ENCODE results near the gene PRSS12. TPM values are rescaled to one million over a fixed set of nuclear protein-coding genes. Genes with fewer than 3 reads are reported as not detected.

The PRSS12 gene
- total RNA-seq, 1 experiment from 2014 or later: 0.25 TPM

GRCh38 chr4:118338518-118338917 is 14.3 kb downstream of the PRSS12 start:
- no peak overlapping the region for H3K4me3 ChIP-seq (ENCODE audit: low read depth, low read length)
- H3K27me3 ChIP-seq (replicated peaks; ENCODE audit: control insufficient read depth, insufficient read depth, low read length): no peaks in the 10 kb centered on the region
- H3K36me3 ChIP-seq (ENCODE audit: control insufficient read depth, insufficient read depth, low read length): no peaks in the 10 kb centered on the region
- ChIA-PET CTCF (no interaction called here), POLR2A (no interaction called here)
- Mint-ChIP-seq H3K9me3 (ENCODE audit: unreplicated experiment) (no peaks in the 10 kb centered on the region), H3K27me3 (ENCODE audit: insufficient read depth, unreplicated experiment) (no peaks in the 10 kb centered on the region), H3K4me1 (ENCODE audit: low read depth, unreplicated experiment) (no peaks in the 10 kb centered on the region), H3K36me3 (ENCODE audit: insufficient read depth, unreplicated experiment) (no peaks in the 10 kb centered on the region), H3K4me3 (ENCODE audit: unreplicated experiment) (no peak overlapping the region), H3K27ac (ENCODE audit: unreplicated experiment) (no peak overlapping the region)
- H3K4me1 ChIP-seq: no peaks in the 10 kb centered on the region
- DNase-seq: no peak
- intact Hi-C loops (cut with micrococcal nuclease; ENCODE audit: unreplicated experiment): no loop called here
- no peaks in the 10 kb centered on the region for H3K9me3 ChIP-seq
- no peak for TF ChIP-seq CTCF (IDR thresholded peaks at IDR 0.05; ENCODE audit: insufficient read depth in 1 of 2, low read depth in 1 of 2, low read length in 1 of 2, severe bottlenecking in 1 of 2, unreplicated experiment in 1 of 2)
- no TSS peak for BruUV-seq (replicated peaks)

GRCh38 chr4:118337954-118338353 is 14.8 kb downstream of the PRSS12 start:
- Mint-ChIP-seq H3K27ac (ENCODE audit: unreplicated experiment) (no peak overlapping the region), H3K4me1 (ENCODE audit: low read depth, unreplicated experiment) (no peaks in the 10 kb centered on the region), H3K9me3 (ENCODE audit: unreplicated experiment) (no peaks in the 10 kb centered on the region), H3K36me3 (ENCODE audit: insufficient read depth, unreplicated experiment) (no peaks in the 10 kb centered on the region), H3K4me3 (ENCODE audit: unreplicated experiment) (no peak overlapping the region), H3K27me3 (ENCODE audit: insufficient read depth, unreplicated experiment) (no peaks in the 10 kb centered on the region)
- TF ChIP-seq CTCF (IDR thresholded peaks at IDR 0.05; ENCODE audit: insufficient read depth in 1 of 2, low read depth in 1 of 2, low read length in 1 of 2, severe bottlenecking in 1 of 2, unreplicated experiment in 1 of 2): no peak
- Histone ChIP-seq H3K4me3 (ENCODE audit: low read depth, low read length) (no peak overlapping the region), H3K27me3 (replicated peaks; ENCODE audit: control insufficient read depth, insufficient read depth, low read length) (no peaks in the 10 kb centered on the region), H3K9me3 (no peaks in the 10 kb centered on the region), H3K4me1 (no peaks in the 10 kb centered on the region), H3K36me3 (ENCODE audit: control insufficient read depth, insufficient read depth, low read length) (no peaks in the 10 kb centered on the region)
- ChIA-PET CTCF (no interaction called here), POLR2A (no interaction called here)
- no TSS peak for BruUV-seq (replicated peaks)
- no peak for DNase-seq
- intact Hi-C loops (cut with micrococcal nuclease; ENCODE audit: unreplicated experiment): no loop called here

DNA sequence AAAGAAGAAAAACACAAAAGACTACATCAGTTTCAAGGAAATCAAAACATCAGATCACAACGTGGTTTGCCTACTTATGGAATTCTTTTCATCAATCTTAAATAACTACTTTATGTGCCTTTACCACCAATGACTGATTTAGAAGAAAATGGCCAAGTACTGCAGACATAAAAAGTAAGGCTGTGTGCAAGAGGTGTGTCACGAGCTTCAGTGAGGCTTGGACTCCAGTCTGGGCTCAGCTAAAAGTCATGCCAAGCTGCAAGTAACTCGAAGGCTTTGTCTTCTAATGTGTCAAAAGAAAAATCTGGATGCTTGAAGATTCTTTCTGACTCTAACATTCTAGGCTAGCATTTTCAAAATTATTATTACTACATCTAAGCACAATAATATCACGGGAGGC is 17.0 kb downstream of the PRSS12 start:
- POLR2A ChIA-PET: no interaction called here
- Mint-ChIP-seq H3K9me3 (ENCODE audit: unreplicated experiment) (no peaks in the 10 kb centered on the region), H3K36me3 (ENCODE audit: insufficient read depth, unreplicated experiment) (no peaks in the 10 kb centered on the region), H3K4me1 (ENCODE audit: low read depth, unreplicated experiment) (no peaks in the 10 kb centered on the region), H3K27me3 (ENCODE audit: insufficient read depth, unreplicated experiment) (peaks cover 4% of the 10 kb centered on the region), H3K4me3 (ENCODE audit: unreplicated experiment) (no peak overlapping the region), H3K27ac (ENCODE audit: unreplicated experiment) (no peak overlapping the region)
- TF ChIP-seq CTCF (IDR thresholded peaks at IDR 0.05; ENCODE audit: insufficient read depth in 1 of 2, low read depth in 1 of 2, low read length in 1 of 2, severe bottlenecking in 1 of 2, unreplicated experiment in 1 of 2): no peak
- no peaks in the 10 kb centered on the region for H3K4me1 ChIP-seq
- H3K27me3 ChIP-seq (replicated peaks; ENCODE audit: control insufficient read depth, insufficient read depth, low read length): no peaks in the 10 kb centered on the region
- intact Hi-C loops (cut with micrococcal nuclease; ENCODE audit: unreplicated experiment): no loop called here
- H3K9me3 ChIP-seq: no peaks in the 10 kb centered on the region
- H3K36me3 ChIP-seq (ENCODE audit: control insufficient read depth, insufficient read depth, low read length): no peaks in the 10 kb centered on the region
- no peak for DNase-seq
- no TSS peak for BruUV-seq (replicated peaks)
- CTCF ChIA-PET: no interaction called here
- H3K4me3 ChIP-seq (ENCODE audit: low read depth, low read length): no peak overlapping the region
